IMR-90 (cell line): ENCODE results near the gene DNAJB8. TPM values are rescaled to one million over a fixed set of nuclear protein-coding genes. Genes with fewer than 3 reads are reported as not detected.

ENCODE experiments used
- ATAC-seq: fragments of 200-7000 bp; cut with Tn5 transposase; 2 replicates; pipeline ENCODE4 v1.9.1; 2020; ENCODE audit warnings: low read depth, mild to moderate bottlenecking, moderate library complexity
- BruUV-seq: library from RNA; stranded (reverse); fragments of 400-500 nt; replicated peaks from 2 replicates; lab custom pipeline; 2021; lab: Mats Ljungman, UMichigan
- CTCF ChIA-PET: fragments of 300-600 bp; formaldehyde crosslinking; extraction: SDS; loops from one replicate; lab custom pipeline; 2021; ENCODE audit warnings: antibody characterized with exemption; lab: Yijun Ruan, JAX
- POLR2A ChIA-PET: fragments of 300-600 bp; sonication (Branson Sonifier 250); formaldehyde crosslinking; loops from one replicate; lab custom pipeline; 2022; ENCODE audit warnings: antibody characterized with exemption; ENCODE audit not compliant: unreplicated experiment; lab: Charles Lee
- DNase-seq: peaks from one replicate; pipeline ENCODE4 v3.0.0; 2013
- H2AFZ ChIP-seq: replicated peaks from 2 replicates; pipeline ENCODE3; 2013; ENCODE audit warnings: low read length, mild to moderate bottlenecking; ENCODE audit not compliant: poor library complexity
- H2AK5ac ChIP-seq: 2 replicates; pipeline ENCODE4 v1.6.1; 2013; ENCODE audit warnings: low read depth, low read length, inconsistent platforms
- H2AK9ac ChIP-seq: replicated peaks from 2 replicates; pipeline ENCODE3; 2013; ENCODE audit warnings: mild to moderate bottlenecking, low read depth, low read length, moderate library complexity; ENCODE audit not compliant: poor library complexity
- H2BK120ac ChIP-seq: 2 replicates; pipeline ENCODE4 v1.6.1; 2013; ENCODE audit warnings: low read depth, low read length, inconsistent platforms
- H2BK15ac ChIP-seq: 3 replicates; pipeline ENCODE4 v1.6.1; 2013; ENCODE audit warnings: low read depth, low read length, inconsistent platforms
- H2BK20ac ChIP-seq: 2 replicates; pipeline ENCODE4 v1.6.1; 2013; ENCODE audit warnings: low read depth, mild to moderate bottlenecking, inconsistent platforms, low read length, moderate library complexity
- H2BK5ac ChIP-seq: 2 replicates; pipeline ENCODE4 v1.6.1; 2013; ENCODE audit warnings: mild to moderate bottlenecking, low read depth, low read length, inconsistent platforms; ENCODE audit not compliant: poor library complexity, severe bottlenecking
- H3K14ac ChIP-seq: replicated peaks from 2 replicates; pipeline ENCODE4 v1.6.1; 2013; ENCODE audit warnings: low read depth, low read length, inconsistent platforms
- H3K18ac ChIP-seq: 2 replicates; pipeline ENCODE4 v1.6.1; 2013; ENCODE audit warnings: low read depth, low read length, control low read depth
- H3K23ac ChIP-seq: 2 replicates; pipeline ENCODE4 v1.6.1; 2013; ENCODE audit warnings: low read depth, low read length, inconsistent platforms
- H3K27ac ChIP-seq: 2 replicates; pipeline ENCODE4 v1.5.1; 2013; ENCODE audit warnings: mild to moderate bottlenecking, control low read depth, low read length; ENCODE audit not compliant: insufficient read depth
- H3K27me3 ChIP-seq: 2 replicates; pipeline ENCODE4 v1.6.1; 2013; ENCODE audit warnings: low read length; ENCODE audit not compliant: control insufficient read depth, insufficient read depth
- H3K36me3 ChIP-seq: 2 replicates; pipeline ENCODE4 v1.6.1; 2013; ENCODE audit warnings: low read length, mixed read lengths; ENCODE audit not compliant: control insufficient read depth, insufficient read depth
- H3K4ac ChIP-seq: 2 replicates; pipeline ENCODE4 v1.6.1; 2013; ENCODE audit warnings: low read depth, low read length, inconsistent platforms
- H3K4me1 ChIP-seq: 2 replicates; pipeline ENCODE4 v1.6.1; 2013; ENCODE audit warnings: low read length, mixed read lengths; ENCODE audit not compliant: control insufficient read depth, insufficient read depth
- H3K4me2 ChIP-seq: 2 replicates; pipeline ENCODE4 v1.6.1; 2013; ENCODE audit warnings: low read depth, mild to moderate bottlenecking, control low read depth, low read length, moderate library complexity
- H3K4me3 ChIP-seq: 2 replicates; pipeline ENCODE4 v1.5.1; 2013; ENCODE audit warnings: low read depth, mild to moderate bottlenecking, control low read depth, low read length, moderate library complexity; ENCODE audit not compliant: insufficient read depth
- H3K56ac ChIP-seq: 2 replicates; pipeline ENCODE4 v1.6.1; 2013; ENCODE audit warnings: low read length, inconsistent platforms; ENCODE audit not compliant: insufficient read depth; ENCODE audit errors: extremely low read depth
- H3K79me1 ChIP-seq, 2 experiments: 2 replicates each; pipeline ENCODE4 v1.6.1; 2013; ENCODE audit warnings: low read length in 2 of 2, inconsistent platforms in 1 of 2, low read depth in 1 of 2
- H3K9ac ChIP-seq: 2 replicates; pipeline ENCODE4 v1.6.1; 2013; ENCODE audit warnings: low read depth, low read length, control low read depth
- H3K9me1 ChIP-seq: 2 replicates; pipeline ENCODE4 v1.6.1; 2013; ENCODE audit warnings: low read length, inconsistent platforms; ENCODE audit not compliant: insufficient read depth
- H3K9me3 ChIP-seq: 2 replicates; pipeline ENCODE4 v1.6.1; 2013; ENCODE audit warnings: low read length; ENCODE audit not compliant: control insufficient read depth, insufficient read depth
- H4K20me1 ChIP-seq: 2 replicates; pipeline ENCODE4 v1.6.1; 2013; ENCODE audit warnings: low read length, inconsistent platforms; ENCODE audit not compliant: insufficient read depth
- H4K5ac ChIP-seq: 2 replicates; pipeline ENCODE4 v1.6.1; 2013; ENCODE audit warnings: mild to moderate bottlenecking, low read depth, low read length, control low read depth
- H4K8ac ChIP-seq, 2 experiments: 2 replicates each; pipeline ENCODE4 v1.6.1; 2013; ENCODE audit warnings: low read depth in 2 of 2, low read length in 2 of 2, control low read depth in 1 of 2, inconsistent platforms in 1 of 2
- H4K91ac ChIP-seq: 2 replicates; pipeline ENCODE4 v1.6.1; 2013; ENCODE audit warnings: low read depth, low read length, inconsistent platforms; ENCODE audit not compliant: insufficient read depth
- BHLHE40 ChIP-seq: fragments of 150-350 bp; IDR thresholded peaks from 2 replicates; pipeline ENCODE4 v1.6.1; 2016; ENCODE audit warnings: mild to moderate bottlenecking, low read depth, low read length
- CEBPB ChIP-seq: IDR thresholded peaks from 2 replicates; pipeline ENCODE4 v1.6.1; 2012; ENCODE audit warnings: low read depth, low read length, improper control_type of control experiment
- CHD1 ChIP-seq: IDR thresholded peaks from 2 replicates; pipeline ENCODE4 v1.6.1; 2012; ENCODE audit warnings: low read depth, low read length, improper control_type of control experiment
- FOS ChIP-seq: fragments of 150-350 bp; IDR thresholded peaks from 2 replicates; pipeline ENCODE4 v1.6.1; 2016; ENCODE audit warnings: low read depth, low read length
- MAFK ChIP-seq: IDR thresholded peaks from 2 replicates; pipeline ENCODE4 v1.6.1; 2012; ENCODE audit warnings: low read depth, low read length, improper control_type of control experiment
- MAZ ChIP-seq: IDR thresholded peaks from 2 replicates; pipeline ENCODE4 v1.6.1; 2012; ENCODE audit warnings: low read depth, mild to moderate bottlenecking, low read length, improper control_type of control experiment, moderate library complexity, borderline replicate concordance
- MXI1 ChIP-seq: IDR thresholded peaks from 2 replicates; pipeline ENCODE4 v1.6.1; 2012; ENCODE audit warnings: low read depth, mild to moderate bottlenecking, low read length, moderate library complexity, borderline replicate concordance
- NFE2L2 ChIP-seq: fragments of 150-350 bp; IDR thresholded peaks from 2 replicates; pipeline ENCODE4 v1.6.1; 2016; ENCODE audit warnings: low read depth, mild to moderate bottlenecking, low read length
- POLR2A ChIP-seq: IDR thresholded peaks from 2 replicates; pipeline ENCODE4 v1.6.1; 2012; ENCODE audit warnings: mild to moderate bottlenecking, low read depth, low read length
- RAD21 ChIP-seq: IDR thresholded peaks from 2 replicates; pipeline ENCODE4 v1.6.1; 2012; ENCODE audit warnings: low read length, improper control_type of control experiment
- RCOR1 ChIP-seq: IDR thresholded peaks from 2 replicates; pipeline ENCODE4 v1.6.1; 2012; ENCODE audit warnings: mild to moderate bottlenecking, low read length, improper control_type of control experiment; ENCODE audit not compliant: insufficient replicate concordance
- RFX5 ChIP-seq: IDR thresholded peaks from 2 replicates; pipeline ENCODE4 v1.8.0; 2012; ENCODE audit warnings: low read depth, mild to moderate bottlenecking, low read length, moderate library complexity
- SMC3 ChIP-seq: fragments of 150-350 bp; IDR thresholded peaks from 2 replicates; pipeline ENCODE4 v1.6.1; 2016; ENCODE audit warnings: low read depth, mild to moderate bottlenecking, antibody characterized with exemption, low read length, moderate library complexity
- WGBS, 2 experiments: methylation state at CpG; one replicate each; pipeline versions ENCODE4 v1.1.5 to v1.1.7; 2013; ENCODE audit warnings: missing lambda C conversion rate in 2 of 2; ENCODE audit not compliant: insufficient read length in 1 of 2; ENCODE audit errors: extremely low coverage in 2 of 2; 5-methylcytosine and 5-hydroxymethylcytosine counted together
- dilution Hi-C: fragments of 300-500 bp; cut with HindIII; formaldehyde crosslinking; loops from one replicate; pipeline ENCODE4 v1.14.3; 2018; ENCODE audit warnings: low sequenced_read_pairs; ENCODE audit not compliant: unreplicated experiment
- in situ Hi-C: fragments of 300-500 bp; cut with MboI; formaldehyde crosslinking; loops from 3 replicates; pipeline ENCODE4 v1.14.3; 2019; ENCODE audit warnings: low sequenced_read_pairs, inconsistent platforms, mixed read lengths
- intact Hi-C: fragments of 100-400 bp; cut with micrococcal nuclease; formaldehyde crosslinking; loops from 2 replicates; pipeline ENCODE4 v1.10.0; 2022
- polyA plus RNA-seq, 3 experiments: library from polyadenylated mRNA; depleted of rRNA; stranded (reverse); fragments of >200 nt; gene quantifications; 2 replicates each; pipeline ENCODE4 v1.2.3, GENCODE V29; 2012; ENCODE audit warnings: low replicate concordance in 1 of 3
- total RNA-seq: library from RNA; depleted of rRNA; stranded (reverse); fragments of >200 nt; gene quantifications from 2 replicates; pipeline ENCODE4 v1.2.3, GENCODE V29; 2012
- TF ChIP-seq, protein P1 (sequence below): conservative IDR thresholded peaks from 2 replicates; pipeline ENCODE4 v1.5.1; 2012; ENCODE audit warnings: mild to moderate bottlenecking, low read depth, low read length, improper control_type of control experiment
- TF ChIP-seq, protein P2 (sequence below): fragments of 150-350 bp; IDR thresholded peaks from 2 replicates; pipeline ENCODE4 v1.6.1; 2017; ENCODE audit warnings: mild to moderate bottlenecking, antibody characterized with exemption, low read length, low read depth
- TF ChIP-seq, protein P3 (sequence below): fragments of 150-350 bp; IDR thresholded peaks from 2 replicates; pipeline ENCODE4 v1.6.1; 2016; ENCODE audit warnings: low read depth, mild to moderate bottlenecking, low read length, moderate library complexity, borderline replicate concordance

DNAJB8 gene
- total and polyA plus RNA-seq, 2 of the 4 experiments (the other 2 are of a cell fraction): not detected

DNA sequence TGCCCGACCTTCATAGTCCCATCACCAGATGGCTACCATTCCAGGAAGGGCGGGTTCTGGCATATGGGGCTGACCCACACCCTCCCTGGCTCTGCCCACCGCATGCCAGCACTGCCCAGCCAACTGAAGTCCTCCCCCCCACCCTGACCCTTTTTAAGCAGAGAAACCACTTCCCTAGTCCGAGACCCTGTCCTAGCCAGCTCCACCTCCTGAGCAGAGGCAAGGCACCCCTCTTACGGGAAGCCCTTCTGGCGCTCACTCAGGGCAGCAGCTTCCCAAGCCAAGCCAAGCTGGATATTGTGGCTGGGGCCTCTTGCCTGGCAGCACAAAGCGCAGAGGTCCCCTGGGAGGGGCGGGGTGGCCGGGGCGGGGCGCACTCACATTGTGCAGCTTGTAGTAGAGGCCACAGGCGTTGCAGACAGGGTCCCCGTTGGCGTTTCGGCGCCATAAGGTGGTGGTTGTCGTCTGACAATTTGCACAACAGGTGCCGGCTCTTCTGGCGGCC is 14.8 kb upstream of the DNAJB8 start:
- H3K36me3 ChIP-seq: peaks cover 21% of the 10 kb centered on the region
- no peak overlapping the region for H3K27ac ChIP-seq
- no TSS peak for BruUV-seq

More for the DNA sequence above, 14.8 kb upstream of the DNAJB8 start:
- ATAC-seq (no peak), DNase-seq (no peak)
- no peak overlapping the region for H2BK20ac ChIP-seq
- H3K4ac ChIP-seq: no peak overlapping the region
- peaks cover 3% of the 10 kb centered on the region; the same call in 1 of the 2 replicates for H3K9me1 ChIP-seq
- no peak overlapping the region for H4K8ac ChIP-seq
- H2BK5ac ChIP-seq: no peak overlapping the region
- H3K56ac ChIP-seq: no peak overlapping the region
- 49% methylated on average over 9 of the region's 19 CpGs; no CpG with 5 or more reads in 1 of the 2 experiments for WGBS, 2 experiments
- no peak overlapping the region for H3K9ac ChIP-seq
- no peak overlapping the region for H2BK15ac ChIP-seq
- no peak overlapping the region for H4K91ac ChIP-seq
- H3K27me3 ChIP-seq: peaks cover under 1% of the 10 kb centered on the region; the same call in 1 of the 2 replicates
- in situ Hi-C loops: loop anchor here (10.0 kb wide), 1 partner anchor 387 kb away; no protein-coding TSS in a partner anchor
- POLR2A ChIA-PET: no interaction called here
- peaks cover 5% of the 10 kb centered on the region; the same call in 1 of the 2 replicates for H4K20me1 ChIP-seq
- H3K18ac ChIP-seq: no peak overlapping the region
- peaks cover 0 to 23% of the 10 kb centered on the region in 2 experiments for H3K79me1 ChIP-seq
- H3K4me1 ChIP-seq: peaks cover 22% of the 10 kb centered on the region
- no peak overlapping the region for H2AK9ac ChIP-seq
- H3K4me2 ChIP-seq: no peak overlapping the region
- no peak overlapping the region for H2AFZ ChIP-seq
- H2AK5ac ChIP-seq: no peak overlapping the region
- no peak overlapping the region for H4K5ac ChIP-seq
- H2BK120ac ChIP-seq: no peak overlapping the region
- intact Hi-C loops: loop anchor here (5.0 kb wide), 1 partner anchor 404 kb away; no protein-coding TSS in a partner anchor
- dilution Hi-C loops: no loop called here
- TF ChIP-seq, protein P1, sequence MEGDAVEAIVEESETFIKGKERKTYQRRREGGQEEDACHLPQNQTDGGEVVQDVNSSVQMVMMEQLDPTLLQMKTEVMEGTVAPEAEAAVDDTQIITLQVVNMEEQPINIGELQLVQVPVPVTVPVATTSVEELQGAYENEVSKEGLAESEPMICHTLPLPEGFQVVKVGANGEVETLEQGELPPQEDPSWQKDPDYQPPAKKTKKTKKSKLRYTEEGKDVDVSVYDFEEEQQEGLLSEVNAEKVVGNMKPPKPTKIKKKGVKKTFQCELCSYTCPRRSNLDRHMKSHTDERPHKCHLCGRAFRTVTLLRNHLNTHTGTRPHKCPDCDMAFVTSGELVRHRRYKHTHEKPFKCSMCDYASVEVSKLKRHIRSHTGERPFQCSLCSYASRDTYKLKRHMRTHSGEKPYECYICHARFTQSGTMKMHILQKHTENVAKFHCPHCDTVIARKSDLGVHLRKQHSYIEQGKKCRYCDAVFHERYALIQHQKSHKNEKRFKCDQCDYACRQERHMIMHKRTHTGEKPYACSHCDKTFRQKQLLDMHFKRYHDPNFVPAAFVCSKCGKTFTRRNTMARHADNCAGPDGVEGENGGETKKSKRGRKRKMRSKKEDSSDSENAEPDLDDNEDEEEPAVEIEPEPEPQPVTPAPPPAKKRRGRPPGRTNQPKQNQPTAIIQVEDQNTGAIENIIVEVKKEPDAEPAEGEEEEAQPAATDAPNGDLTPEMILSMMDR: no peak
- TF ChIP-seq CHD1: no peak
- no peak for TF ChIP-seq RFX5
- TF ChIP-seq, protein P2, sequence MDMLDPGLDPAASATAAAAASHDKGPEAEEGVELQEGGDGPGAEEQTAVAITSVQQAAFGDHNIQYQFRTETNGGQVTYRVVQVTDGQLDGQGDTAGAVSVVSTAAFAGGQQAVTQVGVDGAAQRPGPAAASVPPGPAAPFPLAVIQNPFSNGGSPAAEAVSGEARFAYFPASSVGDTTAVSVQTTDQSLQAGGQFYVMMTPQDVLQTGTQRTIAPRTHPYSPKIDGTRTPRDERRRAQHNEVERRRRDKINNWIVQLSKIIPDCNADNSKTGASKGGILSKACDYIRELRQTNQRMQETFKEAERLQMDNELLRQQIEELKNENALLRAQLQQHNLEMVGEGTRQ: no peak
- TF ChIP-seq, protein P3, sequence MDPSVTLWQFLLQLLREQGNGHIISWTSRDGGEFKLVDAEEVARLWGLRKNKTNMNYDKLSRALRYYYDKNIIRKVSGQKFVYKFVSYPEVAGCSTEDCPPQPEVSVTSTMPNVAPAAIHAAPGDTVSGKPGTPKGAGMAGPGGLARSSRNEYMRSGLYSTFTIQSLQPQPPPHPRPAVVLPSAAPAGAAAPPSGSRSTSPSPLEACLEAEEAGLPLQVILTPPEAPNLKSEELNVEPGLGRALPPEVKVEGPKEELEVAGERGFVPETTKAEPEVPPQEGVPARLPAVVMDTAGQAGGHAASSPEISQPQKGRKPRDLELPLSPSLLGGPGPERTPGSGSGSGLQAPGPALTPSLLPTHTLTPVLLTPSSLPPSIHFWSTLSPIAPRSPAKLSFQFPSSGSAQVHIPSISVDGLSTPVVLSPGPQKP: no peak
- TF ChIP-seq BHLHE40: no peak
- no peak for TF ChIP-seq MAFK
- no peak for TF ChIP-seq MXI1
- TF ChIP-seq CEBPB: no peak
- TF ChIP-seq NFE2L2: no peak
- TF ChIP-seq POLR2A: no peak
- TF ChIP-seq RCOR1: no peak
- no peak for TF ChIP-seq FOS
- no peak for TF ChIP-seq RAD21
- no peak for TF ChIP-seq MAZ
- no peak for TF ChIP-seq SMC3
- H3K14ac ChIP-seq: no peak overlapping the region
- CTCF ChIA-PET: no interaction called here
- H3K23ac ChIP-seq: no peak overlapping the region
- no peak overlapping the region for H3K4me3 ChIP-seq
- no peaks in the 10 kb centered on the region for H3K9me3 ChIP-seq
